Ramos (cell line): ENCODE measurements around the gene ZG16.
"Not testable (repeated sequence)": the region's sequence is repeated elsewhere in the genome, so short reads cannot be mapped to it uniquely, and the experiment has no call there.

Experiments used
- in situ Hi-C: fragments of 300-500 bp; cut with MboI; formaldehyde crosslinking; loops from one replicate; pipeline ENCODE4 v1.14.3; 2022; ENCODE audit warnings: low sequenced_read_pairs; ENCODE audit not compliant: unreplicated experiment

Gene ZG16

GRCh38 chr16:29747947-29748759, 29.9 kb upstream of the ZG16 start:
- in situ Hi-C loops, result no loop called here

GRCh38 chr16:29748760-29749149, 29.3 kb upstream of the ZG16 start:
- in situ Hi-C loops, result not testable (repeated sequence)

GRCh38 chr16:29753516-29753915, 24.5 kb upstream of the ZG16 start:
- in situ Hi-C loops, result no loop called here

- in situ Hi-C loops, result no loop called here
These were observed 21.4 kb upstream of the ZG16 start for GRCh38 chr16:29756654-29757053.

GRCh38 chr16:29757086-29757485, 21.0 kb upstream of the ZG16 start:
- in situ Hi-C loops, result not testable (repeated sequence)

- in situ Hi-C loops, result no loop called here
These were observed 20.0 kb upstream of the ZG16 start for GRCh38 chr16:29757950-29758466.

- in situ Hi-C loops, result no loop called here
These were observed 17.3 kb upstream of the ZG16 start for GRCh38 chr16:29760567-29761279.

- in situ Hi-C loops, result not testable (repeated sequence)
These were observed 16.8 kb upstream of the ZG16 start for GRCh38 chr16:29761280-29761651.

- in situ Hi-C loops, result no loop called here
These were observed 16.2 kb upstream of the ZG16 start for GRCh38 chr16:29761882-29762281.

- in situ Hi-C loops, result no loop called here
These were observed 14.7 kb upstream of the ZG16 start for GRCh38 chr16:29763326-29763725.

- in situ Hi-C loops, result no loop called here
These were observed 12.7 kb upstream of the ZG16 start for GRCh38 chr16:29765167-29766032.

- in situ Hi-C loops, result no loop called here
These were observed 11.5 kb upstream of the ZG16 start for GRCh38 chr16:29766571-29766970.

GRCh38 chr16:29767062-29767461, 11.0 kb upstream of the ZG16 start:
- in situ Hi-C loops, result no loop called here

GRCh38 chr16:29769507-29769906, 8.5 kb upstream of the ZG16 start:
- in situ Hi-C loops, result no loop called here

GRCh38 chr16:29770250-29770929, 7.7 kb upstream of the ZG16 start:
- in situ Hi-C loops, result no loop called here

- in situ Hi-C loops, result not testable (repeated sequence)
These were observed 5.7 kb upstream of the ZG16 start for GRCh38 chr16:29772330-29772729.

GRCh38 chr16:29774730-29775129, 3.3 kb upstream of the ZG16 start:
- in situ Hi-C loops, result no loop called here

GRCh38 chr16:29775742-29776408, 2.2 kb upstream of the ZG16 start:
- in situ Hi-C loops, result no loop called here

- in situ Hi-C loops, result no loop called here
These were observed 1.4 kb downstream of the ZG16 start for GRCh38 chr16:29779474-29779873.
